HG03378 (cell line): Measurements from ENCODE around the gene SERTAD3.
"Not testable (repeated sequence)": the region's sequence is repeated elsewhere in the genome, so short reads cannot be mapped to it uniquely, and the experiment has no call there.

Experiments
- ATAC-seq: cut with Tn5 transposase; IDR thresholded peaks from one replicate; pipeline ENCODE4 v1.9.1; 2021; ENCODE audit warnings: mild to moderate bottlenecking, moderate library complexity; ENCODE audit not compliant: unreplicated experiment

Gene SERTAD3

DNA sequence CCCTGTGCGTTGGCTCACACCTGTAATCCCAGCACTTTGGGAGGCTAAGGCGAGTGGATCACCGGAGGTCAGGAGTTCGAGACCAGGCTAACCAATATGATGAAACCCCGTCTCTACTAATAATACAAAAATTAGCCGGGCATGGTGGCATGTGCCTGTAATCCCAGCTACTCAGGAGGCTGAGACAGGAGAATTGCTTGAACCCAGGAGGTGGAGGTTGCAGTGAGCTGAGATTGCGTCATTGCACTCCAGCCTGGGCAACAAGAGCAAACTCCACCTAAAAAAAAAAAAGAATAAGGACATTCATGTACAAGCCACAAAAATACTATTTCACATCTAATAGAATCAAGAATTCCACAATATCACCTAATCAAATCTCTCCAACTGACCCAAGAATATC, 15.9 kb downstream of the SERTAD3 start:
- not testable (repeated sequence) for ATAC-seq

DNA sequence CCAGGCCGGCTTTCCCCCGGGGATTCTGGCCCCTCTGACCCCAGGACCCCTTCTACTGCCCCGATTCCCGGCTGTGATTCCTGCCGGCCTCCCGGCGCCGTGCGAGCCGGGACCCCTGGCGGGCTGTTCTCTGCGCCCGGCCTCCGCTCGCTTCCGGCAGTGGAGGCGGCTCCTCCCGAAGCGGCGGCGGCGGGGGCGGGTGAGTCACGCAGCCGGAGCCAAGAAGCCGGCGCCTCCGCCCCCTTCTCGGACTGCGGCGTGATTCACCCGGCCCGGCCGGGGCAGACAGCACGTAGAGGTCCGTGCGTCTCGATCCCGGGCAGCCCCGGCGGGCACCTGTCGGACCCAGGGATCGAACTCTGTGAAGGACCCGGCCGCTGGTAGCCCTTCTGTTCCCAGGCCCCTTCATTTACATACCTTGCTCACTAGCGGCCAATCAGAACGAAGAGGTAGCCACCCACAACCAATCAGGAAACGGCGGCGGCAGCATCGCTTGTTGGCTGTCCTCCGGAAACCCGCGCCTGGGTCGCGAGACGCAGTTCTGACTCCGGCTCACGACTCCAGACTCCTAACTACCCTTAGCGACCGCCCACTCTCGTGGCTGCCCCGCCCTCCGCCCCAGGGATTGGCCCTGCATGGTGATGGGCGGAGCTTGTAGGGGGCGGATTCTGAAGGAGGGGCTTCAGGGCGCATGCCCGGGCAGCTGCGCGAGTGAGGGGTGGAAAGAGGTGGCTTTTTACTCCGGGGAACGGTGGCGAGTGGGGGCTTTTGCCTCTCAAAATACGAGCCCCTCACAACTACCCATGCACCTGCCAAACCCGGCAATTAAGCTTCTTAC, 18.5 kb downstream of the SERTAD3 start, which contains the start of gene SERTAD1:
Gene SERTAD1, minus strand, starts transcription at position 543 of the 838 bp plus-strand sequence. CDS start 2,446 bp downstream, outside the sequence.
- ATAC-seq = peak; percentile 65

GRCh38 chr19:40424637-40425449, 19.3 kb downstream of the SERTAD3 start:
- no peak for ATAC-seq

- ATAC-seq = no peak
Observed at GRCh38 chr19:40423938-40424337, 20.2 kb downstream of the SERTAD3 start.

GRCh38 chr19:40422748-40423566, 21.2 kb downstream of the SERTAD3 start:
- ATAC-seq = no peak

- no peak for ATAC-seq
Observed at GRCh38 chr19:40421993-40422747, 22.0 kb downstream of the SERTAD3 start.

- ATAC-seq = no peak
Observed at GRCh38 chr19:40420766-40421765, 23.1 kb downstream of the SERTAD3 start.

- no peak for ATAC-seq
Observed at GRCh38 chr19:40420451-40420765, 23.7 kb downstream of the SERTAD3 start.

DNA sequence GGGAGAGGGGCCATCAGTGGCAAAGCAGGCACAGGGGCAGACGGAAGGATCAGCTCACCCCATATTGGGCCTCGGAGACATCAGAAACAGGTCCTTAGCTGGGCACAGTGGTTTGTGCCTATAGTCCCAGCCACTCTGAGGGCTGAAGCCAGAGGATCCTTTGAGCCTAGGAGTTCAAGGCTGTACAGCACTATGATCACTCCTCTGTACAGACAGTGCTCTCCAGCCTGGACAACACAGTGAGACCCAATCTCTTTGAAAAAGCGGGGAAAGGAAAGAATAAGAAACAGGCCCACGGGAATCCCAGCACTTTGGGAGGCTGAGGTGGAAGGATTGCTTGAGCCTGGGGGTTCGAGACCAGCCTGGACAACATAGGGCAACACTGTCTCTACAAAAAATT, 24.4 kb downstream of the SERTAD3 start:
- no peak for ATAC-seq

GRCh38 chr19:40419066-40419612, 25.0 kb downstream of the SERTAD3 start:
- ATAC-seq = no peak

DNA sequence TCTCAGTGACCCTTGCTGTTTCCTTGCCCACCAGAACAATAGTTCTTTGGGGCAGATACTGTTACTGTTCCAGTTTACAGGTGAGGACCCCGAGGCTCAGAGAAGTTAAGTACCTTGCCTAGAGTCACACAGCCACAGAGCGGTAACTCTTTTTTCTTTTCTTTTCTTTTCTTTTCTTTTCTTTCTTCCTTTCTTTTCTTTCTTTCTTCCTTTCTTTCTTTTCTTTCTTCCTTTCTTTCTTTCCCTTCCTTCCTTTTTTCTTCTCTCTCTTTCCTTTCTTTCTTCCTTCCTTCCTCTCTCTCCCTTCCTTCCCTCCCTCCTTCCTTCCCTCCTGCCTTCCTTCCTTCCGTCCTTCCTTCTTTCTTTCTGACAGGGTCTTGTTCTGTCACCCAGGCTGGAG, 26.1 kb downstream of the SERTAD3 start:
- ATAC-seq = no peak

GRCh38 chr19:40417643-40417981, 26.5 kb downstream of the SERTAD3 start:
- no peak for ATAC-seq

GRCh38 chr19:40416918-40417642, 27.1 kb downstream of the SERTAD3 start:
- ATAC-seq = no peak

- no peak for ATAC-seq
Observed at GRCh38 chr19:40415768-40416167, 28.4 kb downstream of the SERTAD3 start.

DNA sequence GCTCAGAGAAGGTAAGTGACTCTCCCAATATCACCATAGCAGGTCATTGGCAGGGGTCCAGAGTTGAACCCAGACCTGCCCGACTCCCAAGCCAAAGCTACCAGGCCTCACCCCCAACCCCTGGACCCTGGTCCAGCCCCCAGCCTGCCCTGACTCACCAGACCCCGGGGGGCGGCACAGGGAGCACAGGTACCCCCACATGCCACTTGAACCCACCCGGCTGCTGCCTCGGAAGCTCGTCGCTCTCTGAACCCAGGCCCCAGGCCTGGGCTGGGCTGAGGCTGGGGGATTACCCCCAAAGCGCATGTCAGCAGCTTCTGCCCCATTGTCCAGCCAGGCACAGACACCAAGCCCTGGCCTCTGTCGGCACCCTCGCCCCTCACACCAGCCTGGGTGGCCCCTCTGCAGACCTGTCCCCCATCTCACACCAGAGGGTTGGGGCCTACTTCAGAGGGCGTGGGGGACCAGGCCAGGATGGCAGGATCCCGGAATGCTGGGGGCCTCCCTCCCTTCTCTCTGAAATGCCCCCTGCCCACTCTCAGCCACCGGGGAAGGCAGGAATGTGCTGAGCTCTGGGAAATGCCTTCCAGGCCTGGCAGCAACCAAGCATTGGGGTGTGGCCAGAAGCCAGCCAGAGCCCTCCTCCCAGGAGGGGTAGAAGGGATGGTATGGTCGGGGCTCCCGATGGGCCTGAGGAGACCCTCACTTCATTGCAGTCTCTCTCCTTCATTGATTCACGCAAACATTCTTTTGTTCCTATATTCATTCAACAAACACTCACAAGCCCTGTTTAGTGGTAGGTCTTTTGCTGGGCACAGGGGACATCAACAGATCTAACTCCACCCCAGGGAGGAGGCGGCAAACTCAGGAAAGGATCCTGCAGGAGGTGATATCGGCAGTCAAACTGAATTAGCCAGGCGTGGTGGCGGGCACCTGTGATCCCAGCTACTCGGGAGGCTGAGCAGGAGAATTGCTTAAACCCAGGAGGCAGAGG, 29.3 kb downstream of the SERTAD3 start:
- no peak for ATAC-seq

DNA sequence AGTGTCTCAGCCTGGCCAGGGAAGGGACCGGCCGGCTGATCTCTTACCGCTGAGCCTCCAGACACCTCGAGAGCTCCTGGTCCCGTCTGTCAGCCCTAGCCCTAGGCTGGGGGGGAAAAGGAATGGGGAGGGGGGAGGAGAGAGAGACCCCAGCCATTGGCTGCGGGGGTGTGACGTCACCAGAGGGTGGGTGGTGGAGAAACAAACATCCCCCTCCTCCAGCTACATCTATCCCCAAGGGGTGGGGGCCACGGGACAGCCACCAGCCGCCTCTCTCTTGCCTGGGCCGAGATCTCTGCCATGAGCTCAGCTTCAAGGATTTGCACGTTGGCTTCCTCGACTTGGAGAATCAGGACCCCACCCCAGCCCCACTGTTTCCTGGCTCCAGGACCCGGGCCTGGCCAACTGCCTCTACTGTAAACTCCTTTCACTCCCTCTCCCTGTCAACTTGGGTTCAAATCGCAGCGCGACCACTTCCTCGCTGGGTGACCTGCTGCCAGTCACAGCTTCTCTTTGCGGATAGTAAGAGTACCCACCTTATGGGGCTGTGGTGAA, 30.8 kb downstream of the SERTAD3 start, which contains the start of gene PRX:
Gene PRX, minus strand, starts transcription at position 88 of the 555 bp plus-strand sequence. CDS start 5,446 bp downstream, outside the sequence.
- no peak for ATAC-seq

GRCh38 chr19:40412866-40413265, 31.3 kb downstream of the SERTAD3 start:
- ATAC-seq = no peak
